Embryonic facial prominence (tissue), 1 donor: ENCODE measurements around the gene SMARCA2.

Source experiments
- DNase-seq: peaks from one replicate; pipeline ENCODE4 v3.0.0-alpha.2; 2016; ENCODE audit errors: extremely low spot score

Gene SMARCA2

DNA sequence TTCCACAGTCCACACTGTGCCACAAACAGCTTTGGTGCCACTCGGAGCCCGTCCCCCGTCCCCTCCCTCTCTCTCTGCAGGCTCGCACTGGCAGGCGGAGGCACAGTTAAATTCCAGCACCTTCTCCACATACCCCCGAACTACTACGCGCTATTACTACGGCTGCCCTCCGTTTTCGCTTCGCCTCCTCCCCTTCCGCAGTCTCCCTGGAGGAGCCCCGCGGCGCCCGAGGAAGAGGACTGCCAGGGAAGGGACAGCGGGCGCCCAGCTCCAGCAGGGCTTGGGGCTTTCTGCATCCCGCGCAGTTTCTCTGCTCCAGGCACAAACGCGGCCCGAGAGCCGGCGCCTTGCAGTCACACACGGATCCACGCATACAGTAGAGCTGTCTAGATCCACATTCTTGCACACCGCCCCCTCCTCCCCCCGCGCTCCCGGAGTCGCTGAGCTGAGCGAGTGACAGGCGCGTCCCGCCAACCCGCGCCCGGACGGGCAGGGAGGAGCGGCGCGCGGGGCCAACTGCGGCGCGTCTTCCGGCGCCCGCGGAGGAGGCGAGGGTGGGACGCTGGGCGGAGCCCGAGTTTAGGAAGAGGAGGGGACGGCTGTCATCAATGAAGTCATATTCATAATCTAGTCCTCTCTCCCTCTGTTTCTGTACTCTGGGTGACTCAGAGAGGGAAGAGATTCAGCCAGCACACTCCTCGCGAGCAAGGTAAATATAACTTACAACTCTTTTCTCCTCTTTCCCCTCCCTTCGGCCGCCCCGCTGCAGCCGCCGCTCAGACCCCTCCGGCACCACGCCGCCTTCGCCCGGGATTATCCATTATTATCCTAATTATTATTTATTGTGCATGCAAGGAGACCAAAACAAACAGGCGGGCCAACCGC is at the start of gene SMARCA2:
Gene SMARCA2, plus strand, starts transcription at position 652 of the 885 bp plus-strand sequence. CDS start 13,676 bp downstream, outside the sequence.
- DNase-seq, result peak; percentile 92

- DNase-seq, result no peak
Observed at GRCh38 chr9:1966725-1967366, 48.3 kb upstream of the SMARCA2 start.

DNA sequence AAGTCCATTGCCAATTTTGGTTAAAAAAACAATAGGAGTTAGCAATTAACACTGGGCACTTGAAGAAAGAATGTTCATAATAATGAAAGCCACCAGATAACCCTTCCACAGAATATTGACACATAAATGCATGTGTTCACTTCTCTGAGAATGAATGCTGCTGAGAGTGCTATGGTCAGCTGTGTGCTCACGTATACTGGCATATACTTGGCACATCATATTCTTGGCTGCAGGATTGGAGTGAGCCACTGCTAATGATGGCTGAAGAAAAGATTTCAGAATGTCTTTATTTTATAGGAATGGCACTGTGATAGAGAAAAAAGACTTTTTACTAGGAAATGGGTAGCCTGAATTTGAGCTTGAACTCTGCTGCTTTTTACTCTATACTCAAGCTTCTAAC is 46.0 kb upstream of the SMARCA2 start:
- DNase-seq, result no peak

GRCh38 chr9:1969898-1970297 is 45.2 kb upstream of the SMARCA2 start:
- no peak for DNase-seq

GRCh38 chr9:1972672-1973071 is 42.5 kb upstream of the SMARCA2 start:
- no peak for DNase-seq

- DNase-seq, result no peak
Observed at GRCh38 chr9:1977026-1977425, 38.1 kb upstream of the SMARCA2 start.

DNA sequence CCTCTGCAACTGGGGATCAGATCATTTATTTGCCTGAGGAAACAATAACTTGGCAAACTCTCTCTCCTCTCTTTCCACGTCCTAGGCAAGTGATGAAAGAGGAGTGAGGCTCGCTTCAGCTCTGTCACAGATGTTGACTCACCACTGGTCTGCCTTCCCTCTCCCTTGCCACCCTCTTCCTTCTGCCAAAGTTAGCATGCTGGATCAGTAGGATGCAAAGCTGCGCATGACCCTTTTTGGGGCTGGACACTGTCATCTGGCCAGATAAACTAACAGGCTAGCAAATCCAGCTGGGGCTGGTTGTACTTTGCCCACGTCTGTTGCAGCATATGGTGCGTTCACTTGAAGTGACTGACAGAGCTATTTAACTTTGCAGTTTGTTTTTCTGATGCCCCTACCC is 36.2 kb upstream of the SMARCA2 start:
- DNase-seq, result no peak

GRCh38 chr9:1979741-1980367 is 35.3 kb upstream of the SMARCA2 start:
- DNase-seq, result peak; percentile 64

GRCh38 chr9:1980387-1980786 is 34.8 kb upstream of the SMARCA2 start:
- no peak for DNase-seq

- DNase-seq, result no peak
Observed at GRCh38 chr9:1982074-1982473, 33.1 kb upstream of the SMARCA2 start.

DNA sequence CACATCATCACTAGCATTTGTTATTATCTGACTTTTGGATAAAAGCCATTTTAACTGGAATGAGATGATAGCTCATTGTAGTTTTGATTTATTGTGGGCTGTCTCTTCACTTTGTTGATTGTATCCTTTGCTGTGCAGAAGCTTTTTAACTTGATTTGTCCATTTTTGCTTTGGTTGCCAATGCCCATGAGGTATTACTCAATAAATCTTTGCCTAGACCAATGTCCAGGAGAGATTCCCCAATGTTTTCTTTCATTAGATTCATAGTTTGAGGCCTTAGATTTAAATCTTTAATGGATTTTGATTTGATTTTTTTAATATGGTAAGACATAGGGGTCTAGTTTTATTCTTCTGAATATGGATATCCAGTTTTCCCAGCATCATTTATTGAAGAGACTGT is 28.8 kb upstream of the SMARCA2 start:
- no peak for DNase-seq

- DNase-seq, result no peak
Observed at GRCh38 chr9:1989500-1989899, 25.6 kb upstream of the SMARCA2 start.

GRCh38 chr9:1994180-1994579 is 21.0 kb upstream of the SMARCA2 start:
- no peak for DNase-seq

DNA sequence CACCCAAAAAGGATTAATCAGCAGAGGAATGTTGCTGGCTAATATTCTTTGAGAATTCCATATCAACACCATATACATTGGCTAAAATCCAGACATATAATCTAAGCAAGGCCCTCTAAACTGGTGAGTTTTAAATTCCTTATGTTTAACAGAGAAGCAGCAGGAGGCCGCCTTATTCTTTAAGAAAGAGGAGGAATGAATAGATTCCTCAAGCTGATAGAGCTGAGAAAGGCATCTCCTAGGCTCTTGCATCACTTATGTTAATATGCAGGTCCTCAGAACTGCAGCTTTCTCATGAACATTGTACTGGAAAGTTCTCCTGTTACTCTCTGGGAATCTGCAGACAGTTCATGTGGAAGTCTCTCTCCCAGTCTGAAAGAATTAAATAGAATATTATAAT is 20.1 kb upstream of the SMARCA2 start:
- no peak for DNase-seq

GRCh38 chr9:1996156-1996555 is 19.0 kb upstream of the SMARCA2 start:
- no peak for DNase-seq

GRCh38 chr9:1997646-1998045 is 17.5 kb upstream of the SMARCA2 start:
- no peak for DNase-seq

- DNase-seq, result no peak
Observed at GRCh38 chr9:1998111-1998510, 17.0 kb upstream of the SMARCA2 start.

- no peak for DNase-seq
Observed at GRCh38 chr9:2000314-2000713, 14.8 kb upstream of the SMARCA2 start.

- no peak for DNase-seq
Observed at GRCh38 chr9:2008372-2008771, 6.8 kb upstream of the SMARCA2 start.

GRCh38 chr9:2012347-2012746 is 2.8 kb upstream of the SMARCA2 start:
- DNase-seq, result no peak

DNA sequence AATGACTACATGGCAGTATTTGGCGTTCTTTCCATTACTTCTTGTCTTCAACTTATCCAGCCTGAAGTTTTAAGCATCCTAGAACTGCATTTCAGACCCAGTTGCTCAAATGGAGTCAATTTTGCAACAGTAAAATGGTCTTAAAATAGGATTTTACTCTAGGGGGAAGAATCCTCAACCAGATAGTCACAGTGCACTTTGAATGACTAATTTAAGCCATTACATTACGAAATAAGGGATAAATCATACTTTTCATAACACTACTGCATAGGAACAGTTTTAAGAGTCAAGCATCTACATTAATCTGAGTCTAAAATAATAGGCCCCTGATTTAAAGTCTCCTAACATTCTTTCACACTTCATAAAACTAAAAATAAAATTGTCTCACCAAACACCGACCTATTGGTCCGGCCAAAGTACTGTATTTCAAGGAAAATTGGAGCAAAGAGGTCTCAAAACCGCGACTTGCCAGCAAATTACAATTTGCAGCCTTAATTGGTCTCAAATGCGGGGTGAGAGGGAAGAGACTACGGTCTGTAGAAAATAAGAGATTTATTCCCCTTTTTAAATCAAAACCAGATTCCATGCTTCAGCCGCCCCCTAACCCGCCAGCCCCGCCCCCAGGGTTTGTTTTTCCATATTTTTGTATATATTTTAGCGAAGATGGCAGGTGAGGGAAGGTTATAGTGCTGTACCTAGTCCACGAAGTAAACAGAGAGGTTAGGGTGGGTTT is 1.2 kb upstream of the SMARCA2 start:
- DNase-seq, result peak; percentile 18
